ENCODE results near the gene PISD.

DNA sequence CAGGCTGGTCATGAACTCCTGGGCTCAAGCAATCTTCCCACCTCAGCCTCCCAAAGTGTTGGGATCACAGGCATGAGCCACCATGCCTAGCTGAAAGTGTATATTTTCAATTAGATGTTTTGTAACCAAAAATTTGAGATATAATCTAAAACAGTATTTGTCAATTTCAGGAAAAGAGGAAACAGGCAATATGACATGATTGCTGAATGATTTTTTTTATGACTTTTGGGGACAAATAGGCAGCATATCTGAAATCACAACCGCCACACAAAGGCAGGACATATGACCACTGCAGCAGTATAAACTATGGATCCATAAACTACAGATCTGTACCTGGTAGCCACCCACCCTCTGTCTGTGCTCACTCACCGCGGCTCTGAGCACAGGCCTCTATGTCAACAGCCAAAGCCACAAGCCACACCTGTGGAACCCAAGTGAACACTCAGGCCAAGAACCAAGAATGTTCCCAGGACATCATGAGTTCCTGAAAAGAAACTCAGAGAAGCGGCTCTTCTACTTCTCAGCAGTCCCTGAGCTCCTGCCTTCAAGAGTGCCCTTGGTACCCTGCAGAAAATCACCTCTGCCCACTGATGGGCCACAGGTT is 22.5 kb downstream of the PISD start:
- TF ChIP-seq GATA2 (IDR thresholded peaks at IDR 0.05; ENCODE audit: low read depth, low read length) = no peak
- TF ChIP-seq GATA3 (IDR thresholded peaks at IDR 0.05; ENCODE audit: low read depth, low read length) = no peak

Data from SH-SY5Y (cell line).